HG03039 (cell line): ENCODE results near the gene GIGYF2.
A peak's percentile ranks its signal among the peaks of the same experiment; 100 is the strongest.
"Not testable (repeated sequence)": the region's sequence is repeated elsewhere in the genome, so short reads cannot be mapped to it uniquely, and the experiment has no call there.

ENCODE experiments used
- ATAC-seq: cut with Tn5 transposase; IDR thresholded peaks from one replicate; pipeline ENCODE4 v1.9.1; 2021; ENCODE audit warnings: mild to moderate bottlenecking, moderate library complexity; ENCODE audit not compliant: unreplicated experiment

The GIGYF2 gene, protein sequence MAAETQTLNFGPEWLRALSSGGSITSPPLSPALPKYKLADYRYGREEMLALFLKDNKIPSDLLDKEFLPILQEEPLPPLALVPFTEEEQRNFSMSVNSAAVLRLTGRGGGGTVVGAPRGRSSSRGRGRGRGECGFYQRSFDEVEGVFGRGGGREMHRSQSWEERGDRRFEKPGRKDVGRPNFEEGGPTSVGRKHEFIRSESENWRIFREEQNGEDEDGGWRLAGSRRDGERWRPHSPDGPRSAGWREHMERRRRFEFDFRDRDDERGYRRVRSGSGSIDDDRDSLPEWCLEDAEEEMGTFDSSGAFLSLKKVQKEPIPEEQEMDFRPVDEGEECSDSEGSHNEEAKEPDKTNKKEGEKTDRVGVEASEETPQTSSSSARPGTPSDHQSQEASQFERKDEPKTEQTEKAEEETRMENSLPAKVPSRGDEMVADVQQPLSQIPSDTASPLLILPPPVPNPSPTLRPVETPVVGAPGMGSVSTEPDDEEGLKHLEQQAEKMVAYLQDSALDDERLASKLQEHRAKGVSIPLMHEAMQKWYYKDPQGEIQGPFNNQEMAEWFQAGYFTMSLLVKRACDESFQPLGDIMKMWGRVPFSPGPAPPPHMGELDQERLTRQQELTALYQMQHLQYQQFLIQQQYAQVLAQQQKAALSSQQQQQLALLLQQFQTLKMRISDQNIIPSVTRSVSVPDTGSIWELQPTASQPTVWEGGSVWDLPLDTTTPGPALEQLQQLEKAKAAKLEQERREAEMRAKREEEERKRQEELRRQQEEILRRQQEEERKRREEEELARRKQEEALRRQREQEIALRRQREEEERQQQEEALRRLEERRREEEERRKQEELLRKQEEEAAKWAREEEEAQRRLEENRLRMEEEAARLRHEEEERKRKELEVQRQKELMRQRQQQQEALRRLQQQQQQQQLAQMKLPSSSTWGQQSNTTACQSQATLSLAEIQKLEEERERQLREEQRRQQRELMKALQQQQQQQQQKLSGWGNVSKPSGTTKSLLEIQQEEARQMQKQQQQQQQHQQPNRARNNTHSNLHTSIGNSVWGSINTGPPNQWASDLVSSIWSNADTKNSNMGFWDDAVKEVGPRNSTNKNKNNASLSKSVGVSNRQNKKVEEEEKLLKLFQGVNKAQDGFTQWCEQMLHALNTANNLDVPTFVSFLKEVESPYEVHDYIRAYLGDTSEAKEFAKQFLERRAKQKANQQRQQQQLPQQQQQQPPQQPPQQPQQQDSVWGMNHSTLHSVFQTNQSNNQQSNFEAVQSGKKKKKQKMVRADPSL (N-terminal part only)

GRCh38 chr2:232697059-232697806 is at the start of gene GIGYF2:
TSS of gene GIGYF2 (plus strand) at chr2:232697331. CDS start at chr2:232735198, 37,867 bp downstream.
- ATAC-seq, result peak; percentile 76

DNA sequence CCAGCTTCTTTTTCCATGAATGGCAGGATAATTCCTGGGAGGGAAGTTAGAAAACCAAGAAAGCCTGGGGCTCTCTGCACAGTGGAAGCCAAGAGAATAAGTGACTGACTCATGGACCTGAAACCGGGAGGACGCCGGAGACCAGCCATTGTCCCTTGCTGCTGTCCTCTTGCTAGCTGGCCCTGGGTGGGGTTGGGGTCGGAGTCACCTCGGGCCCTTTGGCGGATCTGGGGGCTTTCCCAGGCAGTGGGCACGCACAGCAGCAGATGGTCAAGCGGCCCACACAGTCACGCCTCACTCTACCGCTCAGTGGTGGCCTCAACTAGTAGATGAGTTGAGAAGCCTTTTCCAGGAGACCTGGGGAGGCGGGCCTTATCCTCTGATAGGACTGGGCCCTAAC is 48.1 kb upstream of the GIGYF2 start:
- ATAC-seq, result no peak

DNA sequence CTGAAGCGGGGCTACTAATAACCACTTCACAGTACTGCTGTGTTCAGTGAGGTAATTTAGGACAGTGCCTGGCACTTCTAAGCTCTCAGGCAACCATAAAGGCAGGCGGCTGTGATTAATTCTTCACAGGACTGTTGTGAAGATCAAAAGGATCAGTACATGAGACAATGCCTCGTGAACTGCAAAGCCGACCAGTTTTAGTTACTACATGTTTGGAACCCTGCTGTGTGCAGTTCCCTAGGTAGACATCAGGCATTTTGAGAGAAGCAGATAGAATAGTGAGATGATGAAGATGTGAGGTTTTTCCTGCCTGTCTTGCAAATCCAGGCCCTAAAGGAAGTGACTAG is 44.7 kb upstream of the GIGYF2 start:
- ATAC-seq, result no peak

- no peak for ATAC-seq
Measured at GRCh38 chr2:232653441-232653840, 43.7 kb upstream of the GIGYF2 start.

DNA sequence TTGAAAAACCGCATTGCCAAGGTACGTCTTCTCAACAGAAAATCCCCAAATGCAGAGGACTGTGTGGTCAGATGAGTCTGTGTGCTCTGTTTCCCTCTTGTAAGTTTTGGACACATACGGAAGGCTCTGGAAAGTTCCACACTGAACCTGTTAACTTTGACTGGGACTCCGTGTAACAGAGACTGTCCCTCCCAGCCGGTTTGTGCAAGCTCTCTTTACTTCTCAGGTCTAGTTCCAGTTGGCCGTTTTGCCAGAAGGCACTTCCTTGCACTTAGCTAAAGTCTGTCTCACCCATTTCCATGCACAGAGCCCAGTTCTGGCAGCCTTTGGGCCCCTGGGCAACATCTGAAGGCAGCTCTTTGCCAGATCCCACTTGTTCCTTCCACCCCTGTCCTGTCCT is 41.7 kb upstream of the GIGYF2 start:
- no peak for ATAC-seq

GRCh38 chr2:232658217-232658785 is 38.8 kb upstream of the GIGYF2 start:
- ATAC-seq, result no peak

DNA sequence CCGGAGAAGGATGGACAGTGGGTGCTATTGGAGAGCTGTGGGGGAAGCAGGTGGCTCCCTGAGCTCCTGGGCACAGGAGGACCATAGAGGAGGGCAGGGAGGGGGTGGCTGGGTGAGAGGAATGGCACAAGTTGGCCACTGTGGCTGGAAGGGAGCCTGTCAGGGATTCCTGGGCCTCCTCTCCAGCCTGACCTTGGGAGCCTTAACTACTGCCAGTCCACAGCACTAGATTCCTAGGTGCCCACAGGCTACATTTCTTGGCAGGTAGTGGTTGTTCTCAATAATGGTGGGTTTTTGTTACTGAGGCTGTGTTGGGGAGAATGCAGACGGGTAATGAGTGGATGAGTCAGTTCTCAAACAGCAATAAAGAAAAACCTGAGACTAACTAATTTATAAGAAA is 37.8 kb upstream of the GIGYF2 start:
- ATAC-seq, result no peak

DNA sequence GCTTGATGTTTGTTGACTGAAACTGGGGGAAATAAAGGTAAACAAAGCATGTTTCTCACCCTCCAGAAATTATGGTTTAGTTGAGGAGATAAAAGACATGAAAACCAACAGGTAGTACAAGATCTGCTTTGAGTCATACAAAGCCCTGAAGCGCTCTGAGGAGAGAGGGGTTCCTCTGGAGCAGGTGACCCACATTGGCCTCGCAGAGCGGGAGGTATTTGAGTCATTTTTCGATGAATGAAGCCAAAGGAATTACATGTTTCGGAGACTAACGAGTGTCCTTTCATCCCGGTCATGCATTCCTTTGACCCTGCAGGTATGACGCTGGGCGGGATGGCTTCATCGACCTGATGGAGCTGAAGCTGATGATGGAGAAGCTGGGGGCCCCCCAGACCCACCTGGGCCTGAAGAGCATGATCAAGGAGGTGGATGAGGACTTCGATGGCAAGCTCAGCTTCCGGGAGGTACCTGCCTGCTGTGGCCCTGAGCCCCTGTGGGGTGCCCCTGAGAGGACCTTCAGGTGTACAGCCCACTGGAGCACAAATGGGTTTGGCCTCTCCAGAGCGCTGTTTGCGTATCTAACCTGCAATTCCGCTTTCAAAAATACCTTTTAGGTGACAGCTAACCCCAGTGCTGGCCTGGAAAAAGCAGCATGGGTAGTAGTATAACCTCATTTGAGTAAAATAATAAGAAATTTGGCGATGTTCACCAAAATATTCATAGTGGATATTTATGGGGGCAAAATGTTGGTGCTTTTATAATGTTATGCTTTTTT is 34.5 kb upstream of the GIGYF2 start:
- ATAC-seq, result no peak

- no peak for ATAC-seq
Measured at GRCh38 chr2:232666051-232666805, 30.9 kb upstream of the GIGYF2 start.

DNA sequence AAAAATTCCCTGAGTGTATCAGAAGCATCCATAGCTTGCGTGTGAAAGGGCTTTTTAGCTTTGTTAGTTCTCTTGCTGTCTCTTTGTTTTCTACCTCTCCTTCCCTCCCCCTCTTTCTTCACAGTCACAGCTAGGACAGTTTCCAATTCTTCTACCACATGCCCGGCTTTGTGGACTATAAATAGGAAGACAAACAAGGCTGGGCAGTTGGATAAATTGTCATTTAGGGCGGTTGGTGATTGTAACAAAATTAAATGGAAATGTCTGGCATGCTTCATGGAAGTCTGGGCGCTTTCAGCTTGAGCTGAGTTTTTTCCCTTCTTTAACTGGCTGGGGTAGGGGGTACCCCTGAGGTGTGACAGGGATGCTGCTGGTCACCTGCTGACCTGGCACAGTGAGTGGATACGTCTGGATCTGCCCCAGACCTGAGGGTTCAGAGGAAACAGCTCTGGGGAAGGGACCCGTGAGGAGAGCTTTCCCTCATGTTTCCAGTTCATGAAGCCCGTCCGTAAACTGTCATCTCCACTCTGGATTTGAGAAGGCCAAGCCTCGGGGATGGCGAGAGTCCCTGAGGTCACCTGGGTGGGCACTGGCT is 29.0 kb upstream of the GIGYF2 start:
- ATAC-seq, result no peak

DNA sequence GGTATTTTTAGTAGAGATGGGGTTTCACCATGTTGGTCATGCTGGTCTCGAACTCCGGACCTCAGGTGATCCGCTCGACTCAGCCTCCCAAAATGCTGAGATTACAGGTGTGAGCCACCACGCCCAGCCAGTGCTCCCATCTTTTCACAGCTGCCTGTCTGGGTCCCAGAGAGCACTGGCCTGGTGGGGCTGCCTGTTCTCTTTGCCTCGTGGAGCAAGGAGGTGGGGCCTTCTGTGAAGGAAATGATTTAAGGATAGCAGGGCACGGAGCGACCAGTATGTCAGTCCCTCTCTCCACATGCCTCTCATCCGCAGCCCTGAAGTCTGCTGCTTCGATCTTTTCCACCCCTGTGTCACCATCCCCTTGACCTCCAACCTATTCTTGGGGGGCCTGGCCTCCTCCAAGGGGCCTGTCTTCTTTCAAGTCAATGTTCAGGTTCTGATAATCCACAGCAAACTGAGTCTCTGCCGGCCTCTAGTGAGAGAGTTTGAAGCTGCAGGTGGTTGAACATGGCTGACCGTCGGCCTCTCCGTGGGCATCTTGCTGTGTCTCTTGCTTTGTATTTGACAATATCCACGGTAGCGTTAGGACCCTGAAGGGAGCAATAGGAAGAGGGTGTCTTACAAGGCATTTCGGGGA is 28.2 kb upstream of the GIGYF2 start:
- no peak for ATAC-seq

GRCh38 chr2:232672588-232672987 is 24.5 kb upstream of the GIGYF2 start:
- no peak for ATAC-seq

DNA sequence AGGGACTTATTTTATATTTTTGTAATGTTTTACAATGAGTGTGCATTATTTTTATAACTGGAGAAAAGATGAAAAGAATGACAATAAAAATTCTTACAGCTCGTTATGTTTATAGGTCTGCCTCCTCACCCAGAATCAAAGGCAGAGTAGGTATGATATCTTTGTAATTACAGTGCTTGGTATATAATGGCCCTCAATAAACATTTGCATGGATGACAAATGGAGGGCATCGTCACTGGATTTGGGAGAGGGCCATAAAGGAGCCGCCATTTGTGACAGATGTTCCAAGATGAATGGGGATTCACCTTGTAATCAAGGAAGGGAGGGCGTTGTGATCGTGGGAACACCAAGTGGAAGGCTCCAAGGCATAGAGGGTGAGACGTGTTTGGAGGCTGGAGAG is 22.6 kb upstream of the GIGYF2 start:
- ATAC-seq, result no peak

GRCh38 chr2:232675381-232675780 is 21.8 kb upstream of the GIGYF2 start:
- ATAC-seq, result no peak

DNA sequence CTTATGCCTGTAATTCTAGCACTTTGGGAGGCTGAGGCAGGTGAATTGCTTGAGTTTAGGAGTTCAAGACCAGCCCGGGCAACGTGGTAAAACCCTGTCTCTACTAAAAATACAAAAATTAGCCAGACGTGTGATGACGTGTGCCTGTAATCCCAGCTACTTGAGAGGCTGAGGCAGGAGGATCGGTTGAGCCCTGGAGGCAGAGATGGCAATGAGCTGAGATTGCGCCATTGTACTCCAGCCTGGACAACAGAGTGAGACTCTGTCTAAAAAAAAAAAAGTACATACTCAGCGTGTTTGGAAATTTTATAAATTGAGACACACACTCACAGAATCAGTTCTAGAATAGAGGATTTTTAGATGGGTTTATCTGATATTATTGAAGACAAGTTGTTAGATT is 17.1 kb upstream of the GIGYF2 start:
- ATAC-seq, result no peak

- ATAC-seq, result no peak
Measured at GRCh38 chr2:232681527-232681926, 15.6 kb upstream of the GIGYF2 start.

GRCh38 chr2:232683368-232683767 is 13.8 kb upstream of the GIGYF2 start:
- ATAC-seq, result no peak

GRCh38 chr2:232685391-232685790 is 11.7 kb upstream of the GIGYF2 start:
- not testable (repeated sequence) for ATAC-seq
